Keratinocyte (primary cell): ENCODE results near the gene SYNCRIP. TPM values are rescaled to one million over a fixed set of nuclear protein-coding genes. Genes with fewer than 3 reads are reported as not detected.

Experiments
- DNase-seq: peaks from one replicate; pipeline ENCODE4 v3.0.0-alpha.2; 2011; ENCODE audit warnings: low read depth, missing footprints, low spot score
- FAIRE-seq: peaks from 2 replicates; lab custom pipeline; 2011; peaks lifted over from hg19 to GRCh38; lab: Jason Lieb, UNC
- H2AFZ ChIP-seq: 2 replicates; pipeline ENCODE4 v1.6.0; 2012; ENCODE audit warnings: low read length, control low read depth, inconsistent platforms; ENCODE audit not compliant: control insufficient read depth
- H3K27ac ChIP-seq: 2 replicates; pipeline ENCODE4 v1.5.1; 2011; ENCODE audit warnings: low read length; ENCODE audit not compliant: control insufficient read depth, insufficient read depth
- H3K27me3 ChIP-seq: 3 replicates; pipeline ENCODE4 v1.6.0; 2011; ENCODE audit warnings: low read length; ENCODE audit not compliant: control insufficient read depth, insufficient read depth; ENCODE audit errors: extremely low read depth
- H3K36me3 ChIP-seq, 2 experiments: 2 replicates in 1 of 2; 3 replicates in 1 of 2; pipeline ENCODE4 v1.5.1; 2011; ENCODE audit warnings: low read length in 2 of 2, mild to moderate bottlenecking in 1 of 2; ENCODE audit not compliant: control insufficient read depth in 2 of 2, insufficient read depth in 2 of 2; ENCODE audit errors: extremely low read depth in 1 of 2
- H3K4me1 ChIP-seq: 3 replicates; pipeline ENCODE4 v1.5.1; 2011; ENCODE audit warnings: low read length; ENCODE audit not compliant: control insufficient read depth, insufficient read depth; ENCODE audit errors: extremely low read depth
- H3K4me2 ChIP-seq: 3 replicates; pipeline ENCODE4 v1.6.0; 2011; ENCODE audit warnings: low read depth, low read length; ENCODE audit not compliant: control insufficient read depth, insufficient read depth; ENCODE audit errors: extremely low read depth
- H3K4me3 ChIP-seq, 3 experiments: fragments of 200-600 bp in 1 of 3; sonication (generic) in 1 of 3; 2 replicates in 2 of 3; 3 replicates in 1 of 3; pipeline ENCODE4 v1.5.1; 2011 to 2016; ENCODE audit warnings: low read length in 3 of 3, mild to moderate bottlenecking in 3 of 3, control low read depth in 2 of 3, inconsistent platforms in 1 of 3, low read depth in 1 of 3, mixed read lengths in 1 of 3, mixed run types in 1 of 3, moderate library complexity in 1 of 3; ENCODE audit not compliant: control insufficient read depth in 2 of 3, insufficient read depth in 2 of 3; ENCODE audit errors: extremely low read depth in 1 of 3
- H3K79me2 ChIP-seq: 2 replicates; pipeline ENCODE4 v1.6.0; 2012; ENCODE audit warnings: low read length; ENCODE audit not compliant: control insufficient read depth, insufficient read depth
- H3K9ac ChIP-seq: 3 replicates; pipeline ENCODE4 v1.6.0; 2011; ENCODE audit warnings: low read length; ENCODE audit not compliant: control insufficient read depth, insufficient read depth; ENCODE audit errors: extremely low read depth
- H3K9me1 ChIP-seq: 3 replicates; pipeline ENCODE4 v1.6.0; 2011; ENCODE audit warnings: low read length; ENCODE audit not compliant: control insufficient read depth, insufficient read depth; ENCODE audit errors: extremely low read depth
- H3K9me3 ChIP-seq: 2 replicates; pipeline ENCODE4 v1.5.1; 2012; ENCODE audit warnings: low read depth, low read length; ENCODE audit not compliant: control insufficient read depth
- H4K20me1 ChIP-seq: 3 replicates; pipeline ENCODE4 v1.6.0; 2011; ENCODE audit warnings: low read length; ENCODE audit not compliant: control insufficient read depth, insufficient read depth; ENCODE audit errors: extremely low read depth
- EZH2 ChIP-seq: IDR thresholded peaks from one replicate; pipeline ENCODE4 v1.6.1; 2012; ENCODE audit warnings: inconsistent platforms, mild to moderate bottlenecking, low read length, moderate library complexity
- dilution Hi-C: fragments of 300-500 bp; cut with MboI; formaldehyde crosslinking; loops from one replicate; pipeline ENCODE4 v1.7.0; 2020; ENCODE audit warnings: low sequenced_read_pairs; ENCODE audit not compliant: extremely low pct_ligation_motif_present
- polyA plus RNA-seq, 5 experiments: library from polyadenylated mRNA; depleted of rRNA in 3 of 5; stranded (reverse) in 3 of 5; stranded (forward) in 1 of 5; unstranded in 1 of 5; fragments of >200 nt; gene quantifications; 1 replicate in 1 of 5; 2 replicates in 3 of 5; 3 replicates in 1 of 5; pipeline versions ENCODE4 v1.2.1 to v1.2.3, GENCODE V29; 2011 to 2012; ENCODE audit warnings: missing spikeins in 2 of 5, low read depth in 1 of 5, low replicate concordance in 1 of 5
- TF ChIP-seq, protein P1 (sequence below), 3 experiments: IDR thresholded peaks in 1 of 3; conservative IDR thresholded peaks in 1 of 3; optimal IDR thresholded peaks in 1 of 3; 2 replicates in 2 of 3; 3 replicates in 1 of 3; pipeline versions ENCODE3 to v1.5.1; 2011; ENCODE audit warnings: low read length in 3 of 3, mild to moderate bottlenecking in 3 of 3, moderate library complexity in 2 of 3, control low read depth in 1 of 3, inconsistent platforms in 1 of 3; ENCODE audit not compliant: insufficient read depth in 2 of 3; ENCODE audit errors: extremely low read depth in 1 of 3

The SYNCRIP gene
- polyA plus RNA-seq, 1 donor (not counting 4 experiments of a cell fraction or from before 2014, with no cell fraction given), result 56.8 TPM

DNA sequence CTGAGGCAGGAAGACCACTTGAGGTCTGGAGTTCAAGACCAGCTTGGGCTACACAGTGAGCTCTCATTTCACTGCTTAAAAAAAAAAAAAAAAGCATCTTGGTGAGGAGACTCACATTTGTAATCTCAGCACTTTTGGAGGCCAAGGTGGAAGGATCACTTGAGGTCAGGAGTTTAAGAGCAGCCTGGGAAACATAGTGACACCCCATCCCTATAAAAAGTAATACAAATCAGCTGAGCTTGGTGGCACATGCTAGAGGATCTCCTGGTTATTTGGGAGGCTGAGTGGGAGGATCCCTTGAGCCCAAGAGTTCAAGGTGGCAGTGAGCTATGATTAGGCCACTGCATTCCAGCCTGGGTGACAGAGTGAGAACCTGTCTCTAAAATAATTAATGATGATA lies 29.4 kb upstream of the SYNCRIP start:
- TF ChIP-seq EZH2, result no peak
- TF ChIP-seq, protein P1, sequence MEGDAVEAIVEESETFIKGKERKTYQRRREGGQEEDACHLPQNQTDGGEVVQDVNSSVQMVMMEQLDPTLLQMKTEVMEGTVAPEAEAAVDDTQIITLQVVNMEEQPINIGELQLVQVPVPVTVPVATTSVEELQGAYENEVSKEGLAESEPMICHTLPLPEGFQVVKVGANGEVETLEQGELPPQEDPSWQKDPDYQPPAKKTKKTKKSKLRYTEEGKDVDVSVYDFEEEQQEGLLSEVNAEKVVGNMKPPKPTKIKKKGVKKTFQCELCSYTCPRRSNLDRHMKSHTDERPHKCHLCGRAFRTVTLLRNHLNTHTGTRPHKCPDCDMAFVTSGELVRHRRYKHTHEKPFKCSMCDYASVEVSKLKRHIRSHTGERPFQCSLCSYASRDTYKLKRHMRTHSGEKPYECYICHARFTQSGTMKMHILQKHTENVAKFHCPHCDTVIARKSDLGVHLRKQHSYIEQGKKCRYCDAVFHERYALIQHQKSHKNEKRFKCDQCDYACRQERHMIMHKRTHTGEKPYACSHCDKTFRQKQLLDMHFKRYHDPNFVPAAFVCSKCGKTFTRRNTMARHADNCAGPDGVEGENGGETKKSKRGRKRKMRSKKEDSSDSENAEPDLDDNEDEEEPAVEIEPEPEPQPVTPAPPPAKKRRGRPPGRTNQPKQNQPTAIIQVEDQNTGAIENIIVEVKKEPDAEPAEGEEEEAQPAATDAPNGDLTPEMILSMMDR (optimal IDR thresholded peaks at IDR 0.05 in 1 of 3, IDR thresholded peaks at IDR 0.05 in 1 of 3, conservative IDR thresholded peaks at IDR 0.05 in 1 of 3; ENCODE audit: extremely low read depth in 1 of 3, insufficient read depth in 2 of 3, low read length in 3 of 3), result no peak
- no peak overlapping the region for H3K27ac ChIP-seq
- no peak overlapping the region for H2AFZ ChIP-seq
- dilution Hi-C loops, result no loop called here
- peaks cover 1 to 22% of the 10 kb centered on the region in 2 experiments for H3K36me3 ChIP-seq
- H3K4me3 ChIP-seq, result no peak overlapping the region
- FAIRE-seq (no peak), DNase-seq (peak; percentile 25)
- peaks cover 2% of the 10 kb centered on the region for H3K9me1 ChIP-seq
- no peaks in the 10 kb centered on the region for H3K27me3 ChIP-seq
- no peaks in the 10 kb centered on the region for H3K9me3 ChIP-seq
- H3K4me1 ChIP-seq, result peaks cover 29% of the 10 kb centered on the region
- H3K79me2 ChIP-seq, result peaks cover 25% of the 10 kb centered on the region
- no peak overlapping the region for H3K9ac ChIP-seq
- H3K4me2 ChIP-seq, result no peak overlapping the region
- H4K20me1 ChIP-seq, result peaks cover 18% of the 10 kb centered on the region

DNA sequence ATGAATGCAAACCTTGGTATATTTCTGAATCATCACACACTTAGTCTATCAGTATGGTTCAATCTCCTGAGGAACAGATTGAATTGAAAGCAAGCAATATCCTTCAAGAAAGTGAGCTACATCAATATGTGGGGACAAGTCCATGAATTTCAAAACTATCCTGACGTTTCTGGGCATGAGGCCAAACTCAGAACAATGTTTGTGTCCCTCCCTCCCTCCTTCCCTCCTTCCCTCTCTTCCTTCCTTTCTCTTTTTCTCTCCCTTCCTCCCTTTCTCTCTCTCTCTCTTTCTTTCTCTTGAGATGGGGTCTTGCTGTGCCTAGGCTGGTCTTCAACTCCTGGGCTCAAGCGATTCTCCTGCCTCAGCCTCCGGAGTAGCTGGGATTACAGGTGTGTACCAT lies 27.9 kb upstream of the SYNCRIP start:
- Histone ChIP-seq H3K9me1 (peaks cover 2% of the 10 kb centered on the region), H3K27me3 (no peaks in the 10 kb centered on the region), H3K9ac (no peak overlapping the region), H3K4me1 (peaks cover 24% of the 10 kb centered on the region), H4K20me1 (peaks cover 7% of the 10 kb centered on the region), H3K79me2 (peaks cover 10% of the 10 kb centered on the region), H3K9me3 (no peaks in the 10 kb centered on the region), H3K4me3 (no peak overlapping the region), H3K36me3 (peaks cover 0 to 8% of the 10 kb centered on the region in 2 experiments), H2AFZ (no peak overlapping the region), H3K27ac (peak overlapping the region; percentile 34), H3K4me2 (no peak overlapping the region)
- TF ChIP-seq, protein P1 (optimal IDR thresholded peaks at IDR 0.05 in 1 of 3, IDR thresholded peaks at IDR 0.05 in 1 of 3, conservative IDR thresholded peaks at IDR 0.05 in 1 of 3; ENCODE audit: extremely low read depth in 1 of 3, insufficient read depth in 2 of 3, low read length in 3 of 3), result no peak
- TF ChIP-seq EZH2, result no peak
- FAIRE-seq (no peak), DNase-seq (peak; percentile 28)
- dilution Hi-C loops, result no loop called here
